Globus pallidus (tissue), 1 donor: Measurements from ENCODE around the gene HYAL3.
"Not testable (repeated sequence)": the region's sequence is repeated elsewhere in the genome, so short reads cannot be mapped to it uniquely, and the experiment has no call there.

Experiments used
- DNase-seq: peaks from one replicate; pipeline ENCODE4 v3.0.0-alpha.2; 2015; ENCODE audit warnings: low spot score

The HYAL3 gene

GRCh38 chr3:50290161-50290641 lies 9.0 kb downstream of the HYAL3 start:
- no peak for DNase-seq

- DNase-seq = no peak
These were observed 10.1 kb downstream of the HYAL3 start for GRCh38 chr3:50289130-50289529.

GRCh38 chr3:50288387-50289007 lies 10.7 kb downstream of the HYAL3 start:
- no peak for DNase-seq

- DNase-seq = no peak
These were observed 11.9 kb downstream of the HYAL3 start for GRCh38 chr3:50287262-50287661.

- DNase-seq = no peak
These were observed 12.6 kb downstream of the HYAL3 start for GRCh38 chr3:50286322-50287227.

GRCh38 chr3:50284121-50284520 lies 15.1 kb downstream of the HYAL3 start:
- not testable (repeated sequence) for DNase-seq

GRCh38 chr3:50279255-50280016 lies 19.8 kb downstream of the HYAL3 start:
- DNase-seq = no peak

- peak; percentile 68 for DNase-seq
These were observed 20.4 kb downstream of the HYAL3 start, which contains the start of gene LSMEM2 for GRCh38 chr3:50278880-50279224. Gene LSMEM2, plus strand, starts transcription at chr3:50279087. Its CDS starts 27 bp downstream, at chr3:50279114.

- DNase-seq = peak; percentile 85
These were observed 20.9 kb downstream of the HYAL3 start for GRCh38 chr3:50278123-50278879.

GRCh38 chr3:50276762-50277101 lies 22.5 kb downstream of the HYAL3 start:
- DNase-seq = no peak

GRCh38 chr3:50275996-50276761 lies 23.0 kb downstream of the HYAL3 start:
- DNase-seq = no peak

- DNase-seq = no peak
These were observed 23.8 kb downstream of the HYAL3 start for GRCh38 chr3:50275141-50275995.

- DNase-seq = no peak
These were observed 24.7 kb downstream of the HYAL3 start for GRCh38 chr3:50274371-50275104.

- no peak for DNase-seq
These were observed 25.5 kb downstream of the HYAL3 start for GRCh38 chr3:50273689-50274065.

GRCh38 chr3:50272911-50273688 lies 26.1 kb downstream of the HYAL3 start:
- peak; percentile 90 for DNase-seq

GRCh38 chr3:50272538-50272910 lies 26.7 kb downstream of the HYAL3 start:
- DNase-seq = not testable (repeated sequence)

GRCh38 chr3:50271314-50271936 lies 27.8 kb downstream of the HYAL3 start:
- DNase-seq = no peak
